VCaP (cell line): ENCODE measurements around the gene DUS2.

ENCODE experiments used
- H3K27ac ChIP-seq: fragments of 450-650 bp; 2 replicates; pipeline ENCODE4 v1.5.1; 2017
- TF ChIP-seq, protein P1 (sequence below): fragments of 450-650 bp; conservative IDR thresholded peaks from 2 replicates; pipeline ENCODE4 v1.5.1; 2017; ENCODE audit warnings: mild to moderate bottlenecking, moderate library complexity

DUS2 gene

DNA sequence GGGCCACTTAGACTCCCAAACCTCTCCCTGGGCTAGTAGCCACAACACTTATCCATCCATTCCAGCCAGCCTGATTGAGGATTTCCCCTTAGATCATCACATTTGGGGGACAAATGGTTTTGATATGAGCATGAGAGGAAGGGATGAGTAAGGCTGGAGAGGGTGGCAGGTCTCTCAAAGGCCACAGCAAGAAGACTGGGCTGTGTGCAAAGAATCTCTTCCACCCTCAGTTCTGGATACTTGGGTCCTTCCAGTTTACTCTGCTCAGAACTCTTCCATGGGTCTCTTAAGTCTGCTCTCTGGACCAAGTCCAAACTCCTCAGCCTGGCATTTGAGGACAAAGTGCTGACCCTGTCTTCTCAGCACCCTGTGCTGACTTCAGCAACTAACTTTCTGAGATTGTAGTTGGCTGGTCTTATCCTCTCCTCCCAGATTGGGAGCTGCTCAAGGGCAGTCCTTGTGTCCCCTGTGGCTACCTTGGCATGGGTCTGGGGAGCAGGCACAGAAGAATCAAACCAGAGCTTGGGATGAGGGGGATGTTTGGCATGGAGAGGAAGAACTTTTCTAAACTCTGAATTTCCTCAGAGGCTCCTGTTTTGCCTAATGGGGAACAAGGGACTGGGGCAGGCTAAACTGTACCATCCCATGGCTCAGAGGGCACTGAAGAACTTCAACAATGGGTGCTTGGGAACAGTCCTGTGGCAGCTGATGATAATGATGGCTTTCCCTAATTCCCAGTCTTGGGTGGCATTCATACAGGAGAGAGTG is 59.0 kb downstream of the DUS2 start:
- TF ChIP-seq, protein P1, sequence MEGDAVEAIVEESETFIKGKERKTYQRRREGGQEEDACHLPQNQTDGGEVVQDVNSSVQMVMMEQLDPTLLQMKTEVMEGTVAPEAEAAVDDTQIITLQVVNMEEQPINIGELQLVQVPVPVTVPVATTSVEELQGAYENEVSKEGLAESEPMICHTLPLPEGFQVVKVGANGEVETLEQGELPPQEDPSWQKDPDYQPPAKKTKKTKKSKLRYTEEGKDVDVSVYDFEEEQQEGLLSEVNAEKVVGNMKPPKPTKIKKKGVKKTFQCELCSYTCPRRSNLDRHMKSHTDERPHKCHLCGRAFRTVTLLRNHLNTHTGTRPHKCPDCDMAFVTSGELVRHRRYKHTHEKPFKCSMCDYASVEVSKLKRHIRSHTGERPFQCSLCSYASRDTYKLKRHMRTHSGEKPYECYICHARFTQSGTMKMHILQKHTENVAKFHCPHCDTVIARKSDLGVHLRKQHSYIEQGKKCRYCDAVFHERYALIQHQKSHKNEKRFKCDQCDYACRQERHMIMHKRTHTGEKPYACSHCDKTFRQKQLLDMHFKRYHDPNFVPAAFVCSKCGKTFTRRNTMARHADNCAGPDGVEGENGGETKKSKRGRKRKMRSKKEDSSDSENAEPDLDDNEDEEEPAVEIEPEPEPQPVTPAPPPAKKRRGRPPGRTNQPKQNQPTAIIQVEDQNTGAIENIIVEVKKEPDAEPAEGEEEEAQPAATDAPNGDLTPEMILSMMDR: no peak
- H3K27ac ChIP-seq: no peak overlapping the region

DNA sequence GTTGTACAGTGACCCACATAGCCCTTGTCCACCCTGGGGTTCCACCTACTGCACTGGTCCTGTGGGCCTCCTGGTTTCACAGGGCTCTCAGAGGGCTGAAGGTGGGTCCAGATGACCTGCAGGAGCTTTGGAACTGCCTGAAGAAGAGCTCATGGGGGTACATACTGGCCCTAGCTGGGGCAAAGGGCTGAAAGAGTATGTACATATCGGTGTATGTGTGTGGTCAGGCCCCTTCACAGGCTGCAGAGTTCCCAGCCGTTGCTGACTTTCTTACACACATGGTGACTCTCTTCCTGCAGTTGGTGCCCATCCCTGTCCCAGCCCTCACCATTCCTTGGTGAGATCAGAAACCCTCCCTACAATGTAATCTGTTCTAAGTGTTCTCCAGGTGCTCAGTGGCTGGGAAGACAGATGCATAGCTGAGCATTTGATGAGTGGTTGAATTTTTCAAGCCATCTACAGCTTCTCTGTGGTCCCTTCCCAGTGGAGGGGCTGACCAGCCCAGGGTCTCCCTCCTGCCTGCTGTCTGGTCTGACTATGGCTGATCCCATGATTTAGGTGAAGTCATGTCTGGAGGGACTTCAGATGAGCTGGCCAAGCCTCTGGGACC is 59.6 kb downstream of the DUS2 start:
- TF ChIP-seq, protein P1: no peak
- H3K27ac ChIP-seq: no peak overlapping the region

DNA sequence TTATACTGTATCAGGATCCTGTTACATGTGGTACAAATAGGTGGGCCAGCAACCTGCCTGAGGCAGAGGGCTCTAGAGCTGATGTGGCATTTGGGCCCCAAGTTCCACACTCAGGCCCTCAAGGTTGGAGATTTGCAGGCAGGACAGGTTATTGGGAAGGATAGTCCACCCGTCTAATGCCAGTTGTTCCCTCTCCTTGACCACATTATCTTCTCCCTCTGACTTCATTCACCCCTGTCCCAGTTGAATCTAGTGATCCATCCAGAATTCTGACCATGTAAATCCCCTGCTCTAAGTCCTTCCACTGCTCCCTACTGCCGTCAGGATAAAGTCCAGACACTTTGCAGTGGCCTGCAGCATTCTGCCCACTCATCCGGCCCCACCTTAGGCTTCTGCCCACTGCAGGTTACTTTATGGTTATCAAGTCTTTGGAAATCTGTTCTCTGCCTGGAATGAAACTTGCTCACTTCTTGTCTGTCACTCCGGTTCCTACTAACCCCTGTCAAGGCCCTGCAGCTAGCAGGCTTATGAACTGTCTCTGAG is 60.2 kb downstream of the DUS2 start:
- no peak overlapping the region for H3K27ac ChIP-seq
- TF ChIP-seq, protein P1: no peak

DNA sequence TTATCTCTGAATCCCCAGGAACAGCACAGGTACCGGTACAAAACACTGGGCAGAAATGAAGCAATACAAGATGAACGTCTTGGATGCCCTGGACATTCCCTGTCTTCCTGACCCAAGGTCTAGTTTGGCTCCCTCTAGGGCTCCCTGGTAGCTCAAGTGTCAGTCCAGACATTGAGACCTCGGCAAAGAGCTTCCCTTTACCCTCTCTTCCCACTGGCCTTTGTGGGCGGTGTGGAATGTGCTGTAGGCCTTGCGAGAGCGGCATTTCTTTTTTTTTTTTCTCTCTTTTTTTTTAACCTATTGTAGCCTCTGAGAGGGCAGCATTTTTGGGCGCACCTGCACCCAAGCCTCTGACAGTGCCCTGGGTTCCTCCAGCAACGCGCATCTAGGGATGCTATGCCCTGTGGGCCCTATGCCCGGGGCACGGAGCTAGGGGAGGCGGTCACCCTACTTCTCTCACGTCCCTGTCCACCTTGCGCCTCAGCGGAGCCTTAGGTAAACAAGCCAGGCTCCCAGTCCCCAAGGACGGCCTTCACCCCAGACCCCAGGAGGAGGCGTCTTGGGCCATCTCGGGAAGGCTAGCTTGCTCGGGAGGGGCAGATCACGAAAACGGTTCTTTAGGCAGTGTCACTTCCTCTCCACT is 60.9 kb downstream of the DUS2 start:
- H3K27ac ChIP-seq: no peak overlapping the region
- TF ChIP-seq, protein P1: no peak

DNA sequence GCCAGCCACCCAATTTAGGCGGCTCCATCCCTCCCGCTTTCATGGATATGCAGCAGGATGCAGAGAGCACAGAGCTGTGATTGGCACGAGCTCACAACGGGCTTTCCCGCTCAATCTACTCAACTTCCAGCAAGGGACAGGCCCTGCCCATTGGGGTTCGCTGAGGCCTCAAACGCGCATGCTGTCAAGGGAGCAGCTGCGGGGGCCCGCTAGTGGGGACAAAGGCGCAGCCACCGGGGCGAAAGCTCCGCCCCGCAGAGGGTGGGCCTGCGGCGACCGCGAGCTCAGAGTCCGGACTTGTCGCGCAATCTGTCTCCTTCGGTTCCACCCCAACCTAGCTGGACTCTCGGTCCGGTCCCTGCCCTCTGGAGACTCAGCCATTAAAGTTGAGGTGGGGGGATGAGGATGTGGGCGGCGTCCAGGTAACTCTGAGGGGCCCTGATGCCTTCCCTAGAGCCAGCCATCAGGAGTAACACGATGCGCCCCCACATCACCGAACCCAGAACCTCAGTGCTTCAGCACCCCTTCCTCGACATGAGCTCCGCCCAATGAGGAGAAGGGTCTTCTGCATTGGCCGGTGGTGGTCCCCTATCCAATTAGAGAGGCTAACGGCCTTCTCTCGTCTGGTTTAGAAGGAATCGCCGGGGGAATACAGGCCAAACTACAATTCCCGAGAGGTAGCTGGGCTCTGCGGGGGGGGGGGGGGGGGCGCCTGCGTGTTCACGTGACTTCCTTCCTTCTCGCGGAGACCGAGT is 61.6 kb downstream of the DUS2 start:
- TF ChIP-seq, protein P1: no peak
- H3K27ac ChIP-seq: peak overlapping the region; percentile 71

DNA sequence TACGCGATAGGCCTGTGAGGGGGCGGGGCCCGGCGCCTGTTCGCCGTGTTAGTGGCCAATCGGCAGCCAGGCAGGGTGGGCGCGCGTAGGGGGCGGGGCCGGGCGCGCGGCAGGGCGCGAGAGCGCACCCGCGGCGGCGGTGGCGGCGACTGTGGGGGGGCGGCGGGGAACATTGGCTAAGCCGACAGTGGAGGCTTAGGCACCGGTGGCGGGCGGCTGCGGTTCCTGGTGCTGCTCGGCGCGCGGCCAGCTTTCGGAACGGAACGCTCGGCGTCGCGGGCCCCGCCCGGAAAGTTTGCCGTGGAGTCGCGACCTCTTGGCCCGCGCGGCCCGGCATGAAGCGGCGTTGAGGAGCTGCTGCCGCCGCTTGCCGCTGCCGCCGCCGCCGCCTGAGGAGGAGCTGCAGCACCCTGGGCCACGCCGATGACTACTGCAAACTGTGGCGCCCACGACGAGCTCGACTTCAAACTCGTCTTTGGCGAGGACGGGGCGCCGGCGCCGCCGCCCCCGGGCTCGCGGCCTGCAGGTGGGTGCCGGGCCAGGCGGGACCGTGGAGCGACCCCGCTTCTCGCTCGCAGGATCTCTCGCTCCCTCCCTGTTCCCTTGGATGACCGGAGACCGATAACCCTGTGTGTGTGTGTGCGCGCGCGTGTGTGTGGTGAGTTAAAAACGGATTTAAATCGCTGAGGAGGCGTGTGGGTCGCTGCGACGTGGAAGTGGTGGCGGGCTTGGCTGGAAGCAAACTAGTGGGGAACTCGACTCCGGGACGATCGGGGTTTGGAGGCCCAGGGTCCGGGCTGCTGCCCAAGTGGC is 62.4 kb downstream of the DUS2 start, which contains the start of gene NFATC3:
Gene NFATC3 (plus strand): TSS at position 112 of the 813 bp plus-strand sequence. CDS start 312 bp downstream, at position 424.
- TF ChIP-seq, protein P1: no peak
- peak within 1 kb of the TSS; percentile 71 for H3K27ac ChIP-seq
